Activated naive CD4-positive, alpha-beta T cell treated with Interleukin-2 at 50 U/mL for 16 hours (primary cell): ENCODE measurements around the gene OLFML3.
"Not testable (repeated sequence)": the region's sequence is repeated elsewhere in the genome, so short reads cannot be mapped to it uniquely, and the experiment has no call there.

Source experiments
- DNase-seq: peaks from one replicate; pipeline ENCODE4 v3.0.0-alpha.2; 2020

OLFML3 gene

GRCh38 chr1:113993766-113994165 is 14.5 kb downstream of the OLFML3 start:
- no peak for DNase-seq

GRCh38 chr1:113995382-113995781 is 16.1 kb downstream of the OLFML3 start:
- no peak for DNase-seq

GRCh38 chr1:113998361-113998760 is 19.1 kb downstream of the OLFML3 start:
- no peak for DNase-seq

GRCh38 chr1:113999233-113999632 is 20.0 kb downstream of the OLFML3 start:
- no peak for DNase-seq

- DNase-seq = no peak
These were observed 20.5 kb downstream of the OLFML3 start for GRCh38 chr1:113999799-114000198.

GRCh38 chr1:114000406-114000805 is 21.1 kb downstream of the OLFML3 start:
- no peak for DNase-seq

- no peak for DNase-seq
These were observed 23.4 kb downstream of the OLFML3 start for GRCh38 chr1:114002492-114003239.

- DNase-seq = no peak
These were observed 24.2 kb downstream of the OLFML3 start for GRCh38 chr1:114003431-114003830.

GRCh38 chr1:114006825-114007224 is 27.6 kb downstream of the OLFML3 start:
- not testable (repeated sequence) for DNase-seq

GRCh38 chr1:114008480-114008941 is 29.2 kb downstream of the OLFML3 start:
- DNase-seq = no peak

- no peak for DNase-seq
These were observed 29.7 kb downstream of the OLFML3 start for GRCh38 chr1:114008993-114009392.

GRCh38 chr1:114009393-114009792 is 30.1 kb downstream of the OLFML3 start:
- DNase-seq = no peak

- no peak for DNase-seq
These were observed 31.3 kb downstream of the OLFML3 start for GRCh38 chr1:114010433-114011184.

GRCh38 chr1:114011796-114012195 is 32.5 kb downstream of the OLFML3 start:
- DNase-seq = no peak

- no peak for DNase-seq
These were observed 35.8 kb downstream of the OLFML3 start for GRCh38 chr1:114015075-114015474.

- not testable (repeated sequence) for DNase-seq
These were observed 40.5 kb downstream of the OLFML3 start for GRCh38 chr1:114019724-114020123.

- DNase-seq = no peak
These were observed 42.4 kb downstream of the OLFML3 start for GRCh38 chr1:114021665-114022099.

- no peak for DNase-seq
These were observed 43.6 kb downstream of the OLFML3 start for GRCh38 chr1:114022877-114023276.

- DNase-seq = no peak
These were observed 44.1 kb downstream of the OLFML3 start for GRCh38 chr1:114023377-114023776.

- DNase-seq = no peak
These were observed 44.8 kb downstream of the OLFML3 start for GRCh38 chr1:114024049-114024448.

GRCh38 chr1:114025609-114026401 is 46.5 kb downstream of the OLFML3 start:
- no peak for DNase-seq

- DNase-seq = no peak
These were observed 47.5 kb downstream of the OLFML3 start for GRCh38 chr1:114026797-114027196.
